CD4-positive, alpha-beta memory T cell (primary cell): Measurements from ENCODE around the gene EPM2A. TPM values are rescaled to one million over a fixed set of nuclear protein-coding genes. Genes with fewer than 3 reads are reported as not detected.

ENCODE experiments used
- CTCF ChIA-PET: fragments of 350-600 bp; sonication (Branson Sonifier 250); formaldehyde crosslinking; loops from one replicate; lab custom pipeline; 2021; ENCODE audit warnings: inconsistent platforms; ENCODE audit not compliant: partially characterized antibody; lab: Charles Lee
- POLR2A ChIA-PET: fragments of 350-600 bp; sonication (Branson Sonifier 250); formaldehyde crosslinking; loops from one replicate; lab custom pipeline; 2021; ENCODE audit not compliant: partially characterized antibody; lab: Charles Lee
- DNase-seq, 5 donors: peaks; one replicate each; pipeline versions ENCODE4 v3.0.0 to v3.0.0-alpha.2; 2020 to 2022; ENCODE audit warnings: mixed read lengths in 1 of 5
- H3K27ac ChIP-seq: one replicate; pipeline ENCODE4 v1.7.0; 2013; ENCODE audit warnings: low read depth, low read length
- H3K27me3 ChIP-seq: 2 replicates; pipeline ENCODE4 v1.7.0; 2013; ENCODE audit warnings: mild to moderate bottlenecking, low read length, moderate library complexity; ENCODE audit not compliant: insufficient read depth
- H3K36me3 ChIP-seq: 2 replicates; pipeline ENCODE4 v1.7.0; 2013; ENCODE audit warnings: mild to moderate bottlenecking, low read length, moderate library complexity; ENCODE audit not compliant: insufficient read depth
- H3K4me1 ChIP-seq: 2 replicates; pipeline ENCODE4 v1.7.0; 2013; ENCODE audit warnings: mild to moderate bottlenecking, low read length, moderate library complexity; ENCODE audit not compliant: insufficient read depth
- H3K4me3 ChIP-seq, 2 donors: one replicate each; pipeline ENCODE4 v1.7.0; 2013; ENCODE audit warnings: low read length in 2 of 2, mild to moderate bottlenecking in 1 of 2
- H3K9me3 ChIP-seq, 2 donors: one replicate each; pipeline ENCODE4 v1.7.0; 2013; ENCODE audit warnings: low read length in 2 of 2, control low read depth in 1 of 2; ENCODE audit not compliant: control insufficient read depth in 1 of 2
- H3K27ac Mint-ChIP-seq, 7 donors: one replicate each; pipeline ENCODE4 v1.8.0; 2020 to 2021; ENCODE audit warnings: mixed read lengths in 7 of 7, mild to moderate bottlenecking in 6 of 7, inconsistent platforms in 3 of 7, moderate library complexity in 3 of 7
- H3K27me3 Mint-ChIP-seq, 2 donors: one replicate each; pipeline ENCODE4 v1.8.0; 2020 to 2021; ENCODE audit warnings: mixed read lengths in 2 of 2
- H3K36me3 Mint-ChIP-seq, 2 donors: one replicate each; pipeline ENCODE4 v1.8.0; 2020 to 2021; ENCODE audit warnings: mixed read lengths in 2 of 2, inconsistent platforms in 1 of 2, mild to moderate bottlenecking in 1 of 2
- H3K4me1 Mint-ChIP-seq, 4 donors: one replicate each; pipeline ENCODE4 v1.8.0; 2020 to 2021; ENCODE audit warnings: mixed read lengths in 4 of 4, mild to moderate bottlenecking in 1 of 4
- H3K4me3 Mint-ChIP-seq, 8 donors: one replicate each; pipeline ENCODE4 v1.8.0; 2020 to 2021; ENCODE audit warnings: mixed read lengths in 8 of 8, mild to moderate bottlenecking in 7 of 8, moderate library complexity in 6 of 8, inconsistent platforms in 3 of 8
- H3K9me3 Mint-ChIP-seq, 8 donors: one replicate each; pipeline ENCODE4 v1.8.0; 2020 to 2021; ENCODE audit warnings: mixed read lengths in 8 of 8, mild to moderate bottlenecking in 5 of 8, inconsistent platforms in 3 of 8, moderate library complexity in 1 of 8
- intact Hi-C: fragments of 100-400 bp; cut with micrococcal nuclease; formaldehyde crosslinking; loops from one replicate; pipeline ENCODE4 v1.15.1; 2023
- polyA plus RNA-seq, 2 donors: library from polyadenylated mRNA; unstranded; fragments of 300-500 nt; fragmentation: Illumina TruSeq; gene quantifications; one replicate each; pipeline ENCODE4 v1.2.3, GENCODE V29; 2021
- total RNA-seq, 2 experiments: library from RNA; stranded (reverse); gene quantifications; one replicate each; pipeline ENCODE4 v1.2.3, GENCODE V29; 2021

The EPM2A gene
- total and polyA plus RNA-seq, 4 experiments from 2014 or later, result 2.6 to 15.1 (median 9.3) TPM

- Histone ChIP-seq H3K27me3 (no peaks in the 10 kb centered on the region), H3K4me3 (no peak overlapping the region), H3K9me3 (no peaks in the 10 kb centered on the region), H3K27ac (no peak overlapping the region), H3K4me1 (no peaks in the 10 kb centered on the region), H3K36me3 (no peaks in the 10 kb centered on the region)
- Mint-ChIP-seq H3K9me3 (no peaks in the 10 kb centered on the region), H3K27ac (no peak overlapping the region), H3K4me3 (no peak overlapping the region), H3K4me1 (peaks cover 0 to 1% (median under 1%) of the 10 kb centered on the region in 4 donors), H3K36me3 (peaks cover 0 to 4% of the 10 kb centered on the region in 2 donors), H3K27me3 (no peaks in the 10 kb centered on the region)
- intact Hi-C loops, result no loop called here
- no peak for DNase-seq
- POLR2A ChIA-PET, result no interaction called here
- CTCF ChIA-PET, result interaction anchor here (2.8 kb wide), 1 partner anchor 10 kb away, joined by 24 read pairs; no protein-coding TSS in a partner anchor
Measured at GRCh38 chr6:145643760-145644159, 91.6 kb downstream of the EPM2A start.

- no peaks in the 10 kb centered on the region for H3K9me3 ChIP-seq
- no peak overlapping the region for H3K27ac ChIP-seq
- intact Hi-C loops, result loop anchor here (5.0 to 10.0 kb wide), 2 partner anchors 251 to 1052 kb away; no protein-coding TSS in a partner anchor
- H3K4me3 ChIP-seq, result no peak overlapping the region
- CTCF ChIA-PET, result interaction anchor here (0.9 to 4.0 kb wide), 27 partner anchors 9 to 1051 kb away, joined by 3 to 41 read pairs (median 5); partner anchors contain the start of genes FBXO30 and SHPRH
- H3K27me3 Mint-ChIP-seq, result no peaks in the 10 kb centered on the region
- H3K4me1 ChIP-seq, result no peaks in the 10 kb centered on the region
- POLR2A ChIA-PET, result no interaction called here
- H3K4me1 Mint-ChIP-seq, result peaks cover 1 to 8% (median 4%) of the 10 kb centered on the region in 4 donors
- H3K27ac Mint-ChIP-seq, result no peak overlapping the region
- H3K27me3 ChIP-seq, result no peaks in the 10 kb centered on the region
- DNase-seq, result peak; percentile 52 to 64 (median 61)
- H3K9me3 Mint-ChIP-seq, result no peaks in the 10 kb centered on the region
- H3K36me3 ChIP-seq, result no peaks in the 10 kb centered on the region
- H3K4me3 Mint-ChIP-seq, result no peak overlapping the region
- peaks cover 7 to 14% of the 10 kb centered on the region in 2 donors for H3K36me3 Mint-ChIP-seq
Measured at GRCh38 chr6:145633981-145634627, 101.2 kb downstream of the EPM2A start.

GRCh38 chr6:145632971-145633370, 102.3 kb downstream of the EPM2A start:
- H3K36me3 ChIP-seq, result no peaks in the 10 kb centered on the region
- Mint-ChIP-seq H3K9me3 (no peaks in the 10 kb centered on the region), H3K4me1 (peaks cover 1 to 8% (median 4%) of the 10 kb centered on the region in 4 donors), H3K27ac (no peak overlapping the region), H3K36me3 (peaks cover 10 to 25% of the 10 kb centered on the region in 2 donors), H3K4me3 (no peak overlapping the region), H3K27me3 (no peaks in the 10 kb centered on the region)
- no peaks in the 10 kb centered on the region for H3K9me3 ChIP-seq
- ChIA-PET POLR2A (no interaction called here), CTCF (interaction anchor here (0.7 to 4.0 kb wide), 19 partner anchors 7 to 322 kb away, joined by 3 to 41 read pairs (median 4); no protein-coding TSS in a partner anchor)
- intact Hi-C loops, result loop anchor here (5.0 to 10.0 kb wide), 2 partner anchors 252 to 1051 kb away; no protein-coding TSS in a partner anchor
- H3K4me3 ChIP-seq, result no peak overlapping the region
- H3K27me3 ChIP-seq, result no peaks in the 10 kb centered on the region
- H3K4me1 ChIP-seq, result no peaks in the 10 kb centered on the region
- no peak overlapping the region for H3K27ac ChIP-seq
- DNase-seq, result no peak

- CTCF ChIA-PET, result interaction anchor here (1.4 kb wide), 1 partner anchor 8 kb away, joined by 3 read pairs; no protein-coding TSS in a partner anchor
Measured at GRCh38 chr6:145631374-145631773, 103.9 kb downstream of the EPM2A start.

GRCh38 chr6:145630598-145630997, 104.7 kb downstream of the EPM2A start:
- Mint-ChIP-seq H3K27me3 (no peaks in the 10 kb centered on the region), H3K9me3 (no peaks in the 10 kb centered on the region), H3K4me3 (no peak overlapping the region), H3K4me1 (peaks cover 1 to 8% (median 4%) of the 10 kb centered on the region in 4 donors), H3K27ac (no peak overlapping the region), H3K36me3 (peaks cover 19 to 36% of the 10 kb centered on the region in 2 donors)
- ChIA-PET CTCF (interaction anchor here (1.4 kb wide), 1 partner anchor 9 kb away, joined by 3 read pairs; no protein-coding TSS in a partner anchor), POLR2A (no interaction called here)
- Histone ChIP-seq H3K4me1 (no peaks in the 10 kb centered on the region), H3K27me3 (no peaks in the 10 kb centered on the region), H3K9me3 (no peaks in the 10 kb centered on the region), H3K4me3 (no peak overlapping the region), H3K27ac (no peak overlapping the region), H3K36me3 (no peaks in the 10 kb centered on the region)
- DNase-seq, result no peak
- intact Hi-C loops, result loop anchor here (5.0 to 10.0 kb wide), 2 partner anchors 254 to 1048 kb away; no protein-coding TSS in a partner anchor

More at GRCh38 chr6:145631374-145631773, 103.9 kb downstream of the EPM2A start:
- Histone ChIP-seq H3K4me3 (no peak overlapping the region), H3K27ac (no peak overlapping the region), H3K27me3 (no peaks in the 10 kb centered on the region), H3K9me3 (no peaks in the 10 kb centered on the region), H3K36me3 (no peaks in the 10 kb centered on the region), H3K4me1 (no peaks in the 10 kb centered on the region)
- Mint-ChIP-seq H3K9me3 (no peaks in the 10 kb centered on the region), H3K36me3 (peaks cover 17 to 36% of the 10 kb centered on the region in 2 donors), H3K4me1 (peaks cover 1 to 8% (median 4%) of the 10 kb centered on the region in 4 donors), H3K27ac (no peak overlapping the region), H3K27me3 (no peaks in the 10 kb centered on the region), H3K4me3 (no peak overlapping the region)
- POLR2A ChIA-PET, result no interaction called here
- no peak for DNase-seq
- intact Hi-C loops, result loop anchor here (5.0 to 10.0 kb wide), 2 partner anchors 253 to 1049 kb away; no protein-coding TSS in a partner anchor

- intact Hi-C loops, result no loop called here
Measured at GRCh38 chr6:145629478-145629877, 105.8 kb downstream of the EPM2A start.

GRCh38 chr6:145627451-145627850, 107.9 kb downstream of the EPM2A start:
- no peak overlapping the region for H3K27ac Mint-ChIP-seq
- H3K4me1 ChIP-seq, result no peaks in the 10 kb centered on the region
- no peaks in the 10 kb centered on the region for H3K27me3 Mint-ChIP-seq
- H3K4me3 ChIP-seq, result no peak overlapping the region
- H3K4me3 Mint-ChIP-seq, result no peak overlapping the region
- no peak overlapping the region for H3K27ac ChIP-seq
- H3K36me3 Mint-ChIP-seq, result peaks cover 19 to 36% of the 10 kb centered on the region in 2 donors
- POLR2A ChIA-PET, result no interaction called here
- H3K36me3 ChIP-seq, result no peaks in the 10 kb centered on the region
- CTCF ChIA-PET, result no interaction called here
- no peaks in the 10 kb centered on the region for H3K27me3 ChIP-seq
- H3K9me3 ChIP-seq, result no peaks in the 10 kb centered on the region
- H3K9me3 Mint-ChIP-seq, result no peaks in the 10 kb centered on the region
- intact Hi-C loops, result no loop called here
- H3K4me1 Mint-ChIP-seq, result no peaks in the 10 kb centered on the region
- DNase-seq, result no peak

More at GRCh38 chr6:145629478-145629877, 105.8 kb downstream of the EPM2A start:
- Histone ChIP-seq H3K27me3 (no peaks in the 10 kb centered on the region), H3K4me1 (no peaks in the 10 kb centered on the region), H3K36me3 (no peaks in the 10 kb centered on the region), H3K9me3 (no peaks in the 10 kb centered on the region), H3K27ac (no peak overlapping the region), H3K4me3 (no peak overlapping the region)
- ChIA-PET CTCF (interaction anchor here (1.2 kb wide), 1 partner anchor 11 kb away, joined by 3 read pairs; no protein-coding TSS in a partner anchor), POLR2A (no interaction called here)
- Mint-ChIP-seq H3K36me3 (peaks cover 19 to 36% of the 10 kb centered on the region in 2 donors), H3K9me3 (no peaks in the 10 kb centered on the region), H3K4me3 (no peak overlapping the region), H3K27ac (no peak overlapping the region), H3K27me3 (no peaks in the 10 kb centered on the region), H3K4me1 (peaks cover under 1 to 7% (median 4%) of the 10 kb centered on the region in 4 donors)
- DNase-seq, result no peak
